OCI-LY7 (cell line): Measurements from ENCODE around the gene RAB6B.

Source experiments
- CTCF ChIP-seq: fragments of 200-600 bp; sonication (generic); conservative IDR thresholded peaks from 2 replicates; pipeline ENCODE4 v1.5.1; 2014; ENCODE audit warnings: mild to moderate bottlenecking, antibody characterized with exemption, low read length, moderate library complexity, mixed read lengths
- EZH2phosphoT487 ChIP-seq: fragments of 200-600 bp; sonication (generic); IDR thresholded peaks from 2 replicates; pipeline ENCODE4 v1.6.1; 2018; ENCODE audit warnings: low read depth, borderline replicate concordance, mild to moderate bottlenecking, mixed run types, antibody characterized with exemption, low read length, moderate library complexity, mixed read lengths

- no peak for TF ChIP-seq CTCF
- TF ChIP-seq EZH2phosphoT487, result no peak
These were observed 48.0 kb upstream of the RAB6B start for GRCh38 chr3:133943639-133944141.
